ENCODE measurements around the gene SUPT3H. TPM values are rescaled to one million over a fixed set of nuclear protein-coding genes. Genes with fewer than 3 reads are reported as not detected.

The SUPT3H gene
- total and polyA plus RNA-seq, 2 donors (not counting 1 experiment from before 2014, with no cell fraction given) = 5.5 to 12.4 TPM

DNA sequence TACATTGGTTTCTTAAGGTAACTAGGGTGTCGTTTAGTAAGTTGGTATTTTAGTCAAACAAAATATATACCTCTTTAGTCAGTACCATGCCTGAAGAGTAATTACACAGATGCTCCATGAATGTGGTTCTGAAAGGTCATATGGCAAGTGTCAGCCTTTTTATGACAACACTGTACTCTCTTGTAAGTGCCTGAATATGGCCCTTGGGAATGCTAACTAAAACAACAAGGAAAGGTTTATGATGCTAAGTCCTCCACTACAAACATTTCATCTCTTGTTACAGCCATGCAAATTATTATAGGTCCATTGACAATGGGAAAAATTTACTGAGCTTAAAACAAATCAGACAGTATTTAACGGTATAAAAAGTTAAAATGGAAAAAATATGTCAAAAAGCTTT is 39.0 kb upstream of the SUPT3H start:
- intact Hi-C loops (cut with micrococcal nuclease) = no loop called here
- Histone ChIP-seq H3K9ac (ENCODE audit: low read length) (no peak overlapping the region), H3K79me2 (ENCODE audit: control insufficient read depth, insufficient read depth, low read length) (no peaks in the 10 kb centered on the region), H3K27me3 (replicated peaks in 1 of 4; ENCODE audit: control extremely low read depth in 1 of 4, control insufficient read depth in 3 of 4, insufficient read depth in 4 of 4, low read length in 3 of 4) (peaks cover 0 to 48% (median 39%) of the 10 kb centered on the region in 4 experiments), H3K9me3 (ENCODE audit: control extremely low read depth in 1 of 3, control insufficient read depth in 2 of 3, insufficient read depth in 1 of 3, low read length in 2 of 3) (peaks cover 0 to 4% (median 0%) of the 10 kb centered on the region in 3 donors), H2AFZ (ENCODE audit: insufficient read depth, low read depth, low read length, poor library complexity, severe bottlenecking) (no peak overlapping the region), H3K4me2 (replicated peaks; ENCODE audit: low read depth, low read length, poor library complexity, severe bottlenecking) (no peak overlapping the region), H3K36me3 (replicated peaks in 1 of 2; ENCODE audit: control extremely low read depth in 1 of 2, control insufficient read depth in 1 of 2, extremely low read depth in 1 of 2, insufficient read depth in 2 of 2, low read length in 1 of 2) (no peaks in the 10 kb centered on the region), H4K20me1 (ENCODE audit: control insufficient read depth, insufficient read depth, low read length, poor library complexity, severe bottlenecking) (no peaks in the 10 kb centered on the region), H3K4me1 (ENCODE audit: control insufficient read depth in 2 of 2, insufficient read depth in 2 of 2, low read length in 2 of 2) (peaks cover 25% of the 10 kb centered on the region in 2 donors), H3K27ac (ENCODE audit: low read length in 2 of 2) (no peak overlapping the region), H3K4me3 (ENCODE audit: control extremely low read depth in 1 of 5, extremely low read depth in 1 of 5, insufficient read depth in 1 of 5, low read depth in 2 of 5, low read length in 4 of 5) (no peak overlapping the region)
- DNase-seq = no peak
- no peak overlapping the region for H3K27ac Mint-ChIP-seq
- WGBS (ENCODE audit: insufficient coverage) = no CpG with 5 or more reads among the region's 2 CpGs
- TF ChIP-seq EZH2 (IDR thresholded peaks at IDR 0.05; ENCODE audit: borderline replicate concordance, insufficient read depth, low read depth, low read length, poor library complexity, severe bottlenecking) (no peak), CTCF (IDR thresholded peaks at IDR 0.05) (no peak)
- H3K4me3 Mint-ChIP-seq = no peak overlapping the region
- peaks cover 42% of the 10 kb centered on the region for H3K27me3 Mint-ChIP-seq
- H3K9me3 Mint-ChIP-seq (ENCODE audit: insufficient read depth) = no peaks in the 10 kb centered on the region
- H3K4me1 Mint-ChIP-seq = peaks cover 34% of the 10 kb centered on the region
- ATAC-seq (ENCODE audit: low read depth) = no peak
- CTCF ChIA-PET = interaction anchor here (4.4 kb wide), 1 partner anchor 761 kb away, joined by 25 read pairs; no protein-coding TSS in a partner anchor
- POLR2A ChIA-PET = no interaction called here

- Histone ChIP-seq H3K4me1 (ENCODE audit: control insufficient read depth in 2 of 2, insufficient read depth in 2 of 2, low read length in 2 of 2) (peaks cover 18 to 19% of the 10 kb centered on the region in 2 donors), H3K27me3 (replicated peaks in 1 of 4; ENCODE audit: control extremely low read depth in 1 of 4, control insufficient read depth in 3 of 4, insufficient read depth in 4 of 4, low read length in 3 of 4) (peaks cover 0 to 43% (median 31%) of the 10 kb centered on the region in 4 experiments), H3K4me2 (replicated peaks; ENCODE audit: low read depth, low read length, poor library complexity, severe bottlenecking) (no peak overlapping the region), H3K27ac (ENCODE audit: low read length in 2 of 2) (no peak overlapping the region), H3K4me3 (ENCODE audit: control extremely low read depth in 1 of 5, extremely low read depth in 1 of 5, insufficient read depth in 1 of 5, low read depth in 2 of 5, low read length in 4 of 5) (no peak overlapping the region), H2AFZ (ENCODE audit: insufficient read depth, low read depth, low read length, poor library complexity, severe bottlenecking) (no peak overlapping the region), H4K20me1 (ENCODE audit: control insufficient read depth, insufficient read depth, low read length, poor library complexity, severe bottlenecking) (no peaks in the 10 kb centered on the region), H3K79me2 (ENCODE audit: control insufficient read depth, insufficient read depth, low read length) (no peaks in the 10 kb centered on the region), H3K36me3 (replicated peaks in 1 of 2; ENCODE audit: control extremely low read depth in 1 of 2, control insufficient read depth in 1 of 2, extremely low read depth in 1 of 2, insufficient read depth in 2 of 2, low read length in 1 of 2) (no peaks in the 10 kb centered on the region), H3K9me3 (ENCODE audit: control extremely low read depth in 1 of 3, control insufficient read depth in 2 of 3, insufficient read depth in 1 of 3, low read length in 2 of 3) (peaks cover 0 to 4% (median 0%) of the 10 kb centered on the region in 3 donors), H3K9ac (ENCODE audit: low read length) (no peak overlapping the region)
- CTCF ChIA-PET = no interaction called here
- TF ChIP-seq CTCF (IDR thresholded peaks at IDR 0.05) (no peak), EZH2 (IDR thresholded peaks at IDR 0.05; ENCODE audit: borderline replicate concordance, insufficient read depth, low read depth, low read length, poor library complexity, severe bottlenecking) (no peak)
- Mint-ChIP-seq H3K27ac (no peak overlapping the region), H3K9me3 (ENCODE audit: insufficient read depth) (no peaks in the 10 kb centered on the region), H3K4me1 (peaks cover 28% of the 10 kb centered on the region), H3K4me3 (no peak overlapping the region), H3K27me3 (peaks cover 37% of the 10 kb centered on the region)
- WGBS (ENCODE audit: insufficient coverage) = 14% methylated on average over 1 of the region's 3 CpGs
- DNase-seq (no peak), ATAC-seq (ENCODE audit: low read depth) (no peak)
- POLR2A ChIA-PET = no interaction called here
- intact Hi-C loops (cut with micrococcal nuclease) = no loop called here
Observed at GRCh38 chr6:45415788-45416518, 38.2 kb upstream of the SUPT3H start.

Measured in B cell (primary cell).